Stimulated activated CD4-positive, alpha-beta T cell treated with anti-CD3 and anti-CD28 coated beads, Interleukin-15, amount 100 ng/mL, for 1 hour (primary cell): Measurements from ENCODE around the gene KCNAB1.
"Not testable (repeated sequence)": the region's sequence is repeated elsewhere in the genome, so short reads cannot be mapped to it uniquely, and the experiment has no call there.

ENCODE experiments used
- DNase-seq, 2 donors: peaks; one replicate each; pipeline ENCODE4 v3.0.0-alpha.2; 2020; ENCODE audit warnings: low read depth in 1 of 2, low spot score in 1 of 2

Gene KCNAB1

DNA sequence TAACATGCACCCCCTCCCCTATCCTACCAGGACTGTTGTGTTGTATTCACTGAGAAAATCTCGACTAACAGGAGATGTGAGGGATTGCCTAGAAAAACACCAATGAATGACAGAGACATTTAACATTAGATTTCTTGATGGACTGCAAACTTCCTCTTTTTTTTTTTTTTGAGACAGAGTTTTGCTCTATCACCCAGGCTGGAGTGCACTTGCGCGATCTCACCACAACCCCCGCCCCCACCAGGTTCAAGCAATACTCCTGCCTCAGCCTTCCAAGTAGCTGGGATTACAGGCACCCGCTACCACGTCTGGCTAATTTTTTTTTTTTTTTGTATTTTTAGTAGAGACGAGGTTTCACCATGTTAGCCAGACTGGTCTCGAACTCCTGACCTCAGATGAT is 17.0 kb downstream of the KCNAB1 start:
- not testable (repeated sequence) for DNase-seq

DNA sequence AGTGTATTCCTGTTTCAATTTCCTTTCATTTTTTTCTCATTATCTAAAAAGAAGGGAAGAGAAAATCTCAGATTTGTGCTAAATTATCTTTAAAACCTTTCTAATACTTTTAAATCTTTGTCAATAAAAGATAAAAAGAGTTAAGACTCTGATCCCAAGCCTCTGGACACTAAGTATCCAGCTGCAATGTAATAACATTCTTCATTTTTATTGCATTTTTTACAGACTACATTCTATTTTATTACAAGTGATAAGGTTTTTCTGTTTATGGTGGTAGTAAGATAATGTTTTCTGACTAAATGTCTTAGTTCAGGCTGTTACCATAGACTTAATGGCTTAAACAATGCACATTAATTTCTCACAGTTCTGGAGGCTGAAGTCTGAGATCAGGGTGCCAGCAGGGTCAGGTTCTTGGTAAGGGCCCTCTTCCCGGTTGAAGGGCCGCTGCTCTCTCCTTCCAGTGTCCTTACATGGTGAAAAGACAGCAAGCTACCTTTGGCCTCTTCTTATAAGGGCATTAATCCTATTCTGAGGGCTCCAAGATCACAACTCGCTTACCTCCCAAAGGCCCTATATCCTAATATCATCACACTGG is 19.7 kb downstream of the KCNAB1 start:
- DNase-seq, result no peak

DNA sequence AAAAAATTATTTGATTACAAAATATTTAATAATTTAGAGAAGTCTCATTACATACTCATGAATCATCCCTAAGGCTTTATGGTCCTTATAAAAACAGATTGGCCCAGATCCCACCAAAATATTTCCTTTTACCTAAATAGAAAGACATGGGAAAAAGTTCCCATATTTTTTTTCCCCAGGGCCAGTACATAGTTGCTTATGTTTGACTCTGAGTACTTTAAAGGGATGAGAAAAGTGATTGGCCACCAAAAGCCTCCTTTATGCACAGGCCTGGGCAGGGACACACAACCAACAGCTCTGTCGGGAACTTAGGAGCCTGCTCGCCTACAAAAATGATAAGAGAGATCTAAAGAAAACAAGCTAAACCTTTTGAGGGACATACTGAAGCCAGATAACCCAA is 22.3 kb downstream of the KCNAB1 start:
- no peak for DNase-seq

DNA sequence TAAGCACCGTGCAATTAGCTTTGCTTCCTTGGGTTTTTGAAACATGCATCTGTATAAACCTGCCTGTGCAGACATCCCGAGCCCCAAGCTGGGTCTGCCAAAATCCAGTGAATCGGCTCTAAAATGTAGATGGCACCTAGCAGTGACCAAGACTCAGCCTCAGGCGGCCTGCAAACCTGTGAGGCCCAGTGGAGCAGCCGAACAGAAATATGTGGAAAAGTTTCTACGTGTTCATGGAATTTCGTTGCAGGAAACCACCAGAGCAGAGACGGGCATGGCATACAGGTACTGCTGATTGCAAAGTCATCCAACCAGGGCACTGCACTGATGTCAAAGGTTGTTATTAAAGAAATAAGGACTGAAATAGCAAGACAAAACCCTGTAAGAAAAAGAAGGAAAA is 22.8 kb downstream of the KCNAB1 start:
- no peak for DNase-seq

DNA sequence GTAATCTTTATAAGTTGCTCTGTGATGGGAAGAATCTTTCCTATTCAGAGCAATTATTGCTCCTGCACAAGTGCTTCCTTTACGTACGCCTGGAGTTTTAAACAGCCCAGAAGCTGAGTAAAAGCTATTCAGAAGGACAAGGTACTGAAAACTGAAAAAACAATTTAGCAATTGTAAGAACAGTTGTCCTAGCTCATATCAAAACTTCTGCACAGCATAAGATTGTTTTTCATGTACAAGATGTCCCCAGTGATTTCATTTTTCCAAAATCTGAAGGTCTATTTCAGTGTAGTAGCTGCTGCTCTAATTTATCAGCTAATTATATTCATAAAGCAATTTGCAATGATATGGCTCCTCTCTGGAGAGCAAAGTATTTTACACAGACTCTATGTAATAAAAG is 23.7 kb downstream of the KCNAB1 start:
- DNase-seq, result no peak

DNA sequence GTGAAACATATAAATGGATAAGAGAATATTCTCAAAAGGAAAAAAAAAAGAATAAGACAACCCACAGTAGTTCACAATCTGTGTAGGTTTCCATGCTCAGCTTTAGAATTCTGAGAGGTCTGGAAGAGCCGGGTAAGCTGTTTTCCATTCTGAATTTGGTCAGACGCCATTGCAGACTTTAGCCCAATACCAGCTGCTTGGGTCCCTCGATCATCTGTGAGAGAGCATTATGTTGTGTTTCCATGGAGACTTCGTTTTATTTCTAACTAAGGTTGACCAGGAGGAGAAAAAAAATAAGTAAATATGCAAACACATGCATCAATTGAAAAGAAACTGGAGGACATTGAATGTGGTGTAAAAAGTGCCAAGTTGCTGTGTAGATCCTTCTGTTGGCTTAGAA is 25.5 kb downstream of the KCNAB1 start:
- no peak for DNase-seq

DNA sequence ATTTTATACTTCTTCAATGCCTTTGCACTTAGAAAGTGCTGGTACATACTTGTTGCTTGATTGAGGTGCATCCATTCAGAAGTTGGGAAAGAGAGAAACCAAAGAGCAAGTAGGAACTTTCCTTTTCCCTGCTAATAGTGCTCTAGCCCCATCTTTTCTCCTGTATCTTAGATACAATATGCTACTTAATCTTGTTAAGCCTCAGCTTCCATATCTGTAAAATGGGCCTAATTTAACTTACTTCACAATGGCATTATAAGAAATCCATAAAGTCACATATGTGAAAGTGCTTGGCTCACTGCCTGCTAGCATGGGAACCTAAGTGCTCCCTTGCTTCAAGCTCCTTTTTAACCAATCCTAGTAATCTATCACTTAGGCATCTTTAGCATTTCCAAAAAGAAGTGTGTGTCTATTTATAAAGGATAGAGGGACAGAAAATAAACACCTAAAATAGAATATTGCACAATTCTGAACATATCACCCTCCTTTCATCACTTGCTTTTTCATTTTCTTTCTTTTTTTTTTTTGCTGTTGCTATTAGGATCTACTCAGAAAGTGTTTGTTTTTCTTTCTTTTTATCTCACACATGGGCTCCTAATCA is 28.1 kb downstream of the KCNAB1 start:
- no peak for DNase-seq

DNA sequence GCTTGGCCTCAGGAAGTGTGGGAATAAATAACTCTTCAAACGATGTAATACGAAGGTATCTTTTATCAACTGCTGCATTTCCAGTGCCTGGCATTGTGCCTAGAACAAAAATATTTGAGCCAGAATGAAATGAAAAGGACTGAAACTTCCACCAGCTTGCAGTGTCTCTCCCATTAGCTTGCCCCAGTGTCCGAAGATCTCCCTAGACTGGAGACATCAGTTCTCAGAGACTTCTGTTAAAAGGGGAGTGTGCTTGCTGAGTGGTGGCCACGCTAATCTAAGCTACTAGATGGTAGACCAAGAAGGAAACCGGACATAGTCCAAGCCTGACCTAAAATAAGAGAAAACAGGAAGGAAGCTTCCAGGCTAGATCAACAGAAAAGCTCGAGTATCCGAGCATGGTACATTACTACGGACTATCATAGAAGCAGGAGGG is 28.6 kb downstream of the KCNAB1 start:
- DNase-seq, result no peak

DNA sequence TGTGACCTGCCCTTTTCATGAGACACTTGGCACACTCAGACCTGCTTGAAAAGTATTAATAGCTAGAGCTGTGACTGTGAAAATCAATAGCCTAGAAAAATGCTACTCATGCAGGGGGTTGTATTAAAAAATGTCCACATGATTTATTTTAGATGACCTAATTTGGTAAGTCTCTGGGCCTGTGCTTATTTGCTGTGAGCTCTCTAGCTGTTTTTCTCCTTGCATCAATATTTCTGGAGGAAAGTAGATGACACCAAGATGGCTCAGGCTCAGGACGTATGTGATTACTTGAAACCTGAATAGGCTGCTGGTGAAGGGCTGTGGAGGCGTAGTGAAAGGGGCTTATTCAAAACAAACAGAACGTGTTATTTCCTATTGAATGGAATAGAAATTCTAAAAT is 29.5 kb downstream of the KCNAB1 start:
- DNase-seq, result no peak

DNA sequence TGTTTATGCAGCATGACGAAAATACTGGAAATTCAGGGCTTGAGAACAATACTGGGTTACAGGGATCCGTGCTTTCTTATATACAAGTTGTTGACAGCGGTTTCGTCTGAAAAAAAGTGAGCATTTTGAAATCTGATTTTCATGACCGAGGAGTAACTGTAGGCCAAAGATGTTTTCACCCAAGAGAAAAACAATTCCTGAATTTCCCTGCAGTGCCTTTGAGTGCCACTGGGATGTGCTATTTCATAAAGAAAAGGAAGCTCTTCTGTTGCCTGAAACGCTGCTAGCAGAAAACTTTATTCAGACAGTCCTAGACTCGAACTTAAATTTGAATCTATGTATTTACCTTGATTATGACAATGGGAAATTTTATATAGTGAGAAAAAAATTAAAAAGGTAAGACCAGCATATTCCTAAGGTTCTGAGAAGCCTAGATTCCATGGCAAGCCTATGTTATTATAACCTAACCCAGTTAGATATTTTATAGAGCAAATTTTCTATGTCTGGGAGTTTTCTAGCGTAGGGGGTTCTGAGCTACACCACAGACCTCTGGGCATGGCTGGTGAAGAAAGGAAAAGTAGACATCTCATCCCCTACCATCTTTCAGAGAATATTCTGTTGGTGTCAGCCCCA is 30.2 kb downstream of the KCNAB1 start:
- no peak for DNase-seq

DNA sequence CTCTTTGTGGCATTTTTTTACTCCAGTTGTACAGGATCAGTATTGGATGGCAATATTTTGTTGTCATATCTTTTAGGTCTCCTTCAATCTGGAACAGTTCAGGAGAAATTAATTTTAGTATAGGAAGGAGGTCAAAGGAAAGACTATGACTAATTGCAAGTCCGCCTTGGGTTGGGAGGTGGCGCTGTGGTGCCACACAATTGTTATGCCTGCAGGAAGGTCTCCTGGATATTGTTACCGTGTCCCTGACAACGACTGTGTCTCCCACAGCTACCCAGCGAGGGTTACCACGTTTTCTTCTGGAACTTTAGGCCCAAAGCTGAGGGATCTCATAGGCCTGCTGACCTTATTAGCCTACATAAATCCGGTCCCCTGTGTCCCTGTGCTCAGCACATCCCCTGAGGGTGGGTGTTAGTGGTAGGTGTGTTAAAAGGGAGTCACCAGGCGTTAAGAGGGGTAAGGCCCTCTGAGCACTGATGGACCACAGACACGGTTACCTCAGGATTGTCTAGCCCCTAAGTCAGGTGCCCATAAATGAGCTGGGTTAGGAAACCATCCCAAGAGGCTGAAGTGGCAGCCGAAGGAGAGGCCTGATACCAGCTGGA is 31.5 kb downstream of the KCNAB1 start:
- DNase-seq, result peak; percentile 8 to 32

DNA sequence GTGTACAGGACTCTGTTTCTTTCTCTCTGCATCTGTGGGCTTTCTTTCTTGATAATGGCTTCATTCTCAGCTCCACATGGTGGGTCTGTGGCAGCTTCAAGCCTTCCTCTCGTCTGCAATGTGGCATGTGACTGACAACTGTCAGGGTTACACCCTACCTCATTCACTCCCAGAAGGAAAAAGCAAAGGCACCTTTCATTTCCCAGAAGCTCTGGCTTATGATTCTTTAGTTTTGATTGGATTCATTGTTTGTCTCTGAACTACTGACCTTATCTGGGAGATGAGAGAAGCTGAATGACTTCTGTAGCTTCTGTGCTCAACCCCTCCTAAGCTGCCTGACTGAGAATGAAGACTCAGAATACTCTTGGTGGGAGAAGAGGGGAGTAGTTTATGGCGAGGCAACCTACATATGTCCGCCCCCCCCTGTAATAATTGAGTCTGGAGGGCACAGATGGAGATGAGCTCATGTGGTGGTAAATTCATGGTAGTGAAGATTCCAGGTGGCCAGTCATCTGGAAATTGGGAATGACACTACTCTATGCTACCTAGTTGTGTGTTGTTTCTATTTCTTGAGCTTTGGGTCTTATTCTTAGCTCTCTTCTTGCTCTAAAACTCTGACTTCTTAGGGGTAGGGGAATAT is 38.4 kb downstream of the KCNAB1 start:
- DNase-seq, result no peak

DNA sequence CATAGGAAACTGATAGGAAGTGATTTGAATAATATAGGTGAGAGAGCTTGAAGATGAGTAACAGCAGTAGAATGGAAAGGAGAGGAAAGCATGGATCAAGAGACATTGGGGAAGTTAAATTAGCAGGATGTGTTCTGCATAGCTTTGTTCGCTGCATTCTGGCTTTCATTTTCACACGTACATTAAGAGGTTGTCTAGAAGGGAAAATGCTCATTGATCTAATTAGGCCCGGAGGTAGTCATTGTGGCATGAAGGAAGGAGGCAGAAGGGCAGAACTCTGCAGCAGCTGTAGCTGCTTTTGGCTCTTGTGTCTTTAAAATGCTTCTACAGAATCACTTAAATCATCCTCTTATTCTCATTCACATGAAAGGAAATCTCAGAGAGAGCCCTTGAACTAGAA is 40.3 kb downstream of the KCNAB1 start:
- DNase-seq, result no peak

DNA sequence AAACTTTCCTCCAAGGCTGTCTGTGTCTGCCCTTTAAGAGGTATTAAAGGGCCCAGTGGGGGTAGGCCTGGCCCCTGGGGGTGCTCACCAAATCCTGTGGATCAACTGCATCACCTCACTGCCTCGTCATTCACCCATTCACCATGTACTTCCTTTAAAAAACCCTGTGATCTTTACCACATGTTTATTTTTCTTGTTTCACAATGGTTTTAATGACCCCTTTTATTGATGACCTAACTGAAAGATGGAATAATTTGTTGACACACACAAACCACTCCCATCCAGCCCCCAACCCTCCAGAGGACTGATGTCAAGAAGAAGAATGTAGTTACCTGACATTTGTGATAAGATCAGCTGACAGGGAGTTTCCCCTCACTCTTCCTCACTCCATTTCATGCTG is 40.8 kb downstream of the KCNAB1 start:
- no peak for DNase-seq

DNA sequence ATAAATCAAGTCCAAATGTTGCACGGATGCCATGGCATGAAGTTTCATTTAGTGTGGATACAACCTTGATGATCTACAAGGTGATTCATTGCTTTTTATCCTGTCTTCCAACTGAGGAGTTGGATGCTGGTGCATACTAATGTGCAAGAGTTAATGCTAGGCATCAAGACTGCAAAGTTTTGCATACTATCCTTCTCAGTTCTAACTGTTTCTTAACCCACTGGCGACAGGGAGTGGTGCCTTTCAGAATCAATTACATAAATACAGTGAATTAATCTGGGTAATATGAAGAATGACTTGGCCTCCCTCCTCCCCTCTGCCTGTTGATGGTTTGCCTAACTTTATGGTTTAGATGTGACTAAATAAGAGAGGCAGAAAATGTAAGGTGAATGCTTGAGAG is 43.5 kb downstream of the KCNAB1 start:
- DNase-seq, result no peak

DNA sequence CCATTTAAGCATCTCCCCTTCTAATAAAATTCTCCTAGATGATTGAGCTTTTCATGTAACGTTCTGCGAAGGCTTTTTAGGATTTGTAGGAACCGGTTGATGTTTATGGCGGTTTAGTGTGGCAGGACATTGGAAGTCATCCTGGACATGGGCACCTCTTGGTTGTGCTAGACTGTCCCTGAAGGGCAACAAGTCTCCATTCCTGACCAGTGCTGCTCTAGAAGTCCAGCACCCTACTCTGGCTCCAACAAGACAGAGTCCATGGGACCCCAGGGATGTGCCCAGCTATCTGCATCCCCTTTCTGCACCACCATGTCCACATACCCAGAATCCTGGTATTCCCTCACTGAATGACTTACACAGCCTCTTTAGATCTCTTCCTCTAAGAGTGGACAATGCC is 46.4 kb downstream of the KCNAB1 start:
- no peak for DNase-seq

DNA sequence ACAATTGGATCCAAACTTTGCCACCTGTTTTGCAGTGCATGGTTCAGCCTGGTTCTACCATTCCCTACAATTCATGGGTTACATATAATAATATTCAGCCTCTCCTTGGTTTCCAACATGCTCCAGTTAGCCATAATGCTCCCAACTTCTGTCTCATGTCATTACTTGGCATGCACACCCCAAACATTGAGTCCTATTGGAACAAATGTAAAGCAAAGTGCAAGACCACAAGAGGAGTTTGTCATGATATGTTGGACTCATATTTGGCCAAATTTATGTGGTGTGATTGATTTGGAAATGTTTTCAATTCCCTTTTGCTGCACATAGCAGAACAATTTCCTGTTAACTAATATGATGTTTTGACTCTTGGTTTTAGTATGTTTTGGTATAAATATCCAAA is 50.2 kb downstream of the KCNAB1 start:
- no peak for DNase-seq

DNA sequence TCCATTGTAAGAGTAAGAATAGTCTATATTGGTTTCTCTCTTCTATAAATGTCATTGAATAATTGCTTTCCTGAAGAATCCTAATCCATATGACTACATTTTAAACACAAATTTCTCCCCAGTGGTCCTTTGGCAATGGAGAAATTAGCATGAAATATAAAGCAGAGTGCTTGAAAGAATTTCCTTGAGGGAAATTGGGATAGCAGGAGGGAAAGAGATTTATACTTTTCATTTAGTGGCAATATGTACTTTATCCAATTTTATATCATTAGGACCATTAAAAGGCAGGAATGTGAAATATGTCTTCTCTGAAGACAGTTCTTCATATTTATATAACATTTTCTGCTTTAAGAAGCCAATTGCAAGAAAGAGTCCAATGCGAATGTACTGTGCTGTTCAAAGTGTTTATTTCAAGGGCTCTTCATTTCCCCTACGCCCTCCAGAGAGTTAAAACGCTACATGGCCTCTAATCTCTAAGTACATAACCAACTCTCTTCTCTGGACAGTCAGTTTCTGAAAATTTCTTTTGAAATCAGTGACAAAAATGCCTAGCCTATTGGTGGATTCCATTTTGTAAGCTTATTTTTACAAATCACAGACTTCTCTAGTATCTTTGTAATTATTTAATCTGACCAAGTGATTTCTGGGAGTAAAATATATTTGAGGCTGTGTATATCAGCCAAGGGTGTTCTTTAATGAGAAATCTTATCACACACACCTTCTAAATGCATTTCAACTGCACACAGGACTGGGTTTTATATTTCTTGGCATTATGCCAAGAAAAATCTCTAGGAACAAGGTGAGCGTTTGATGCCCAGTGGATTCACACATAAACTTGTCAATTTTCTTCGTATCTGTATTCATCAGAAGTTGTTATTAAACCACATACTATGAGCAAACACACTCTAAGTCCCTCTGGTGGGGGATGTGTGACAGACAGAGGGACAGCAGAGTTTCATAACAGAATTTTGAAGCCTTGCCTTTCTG is 51.2 kb downstream of the KCNAB1 start:
- no peak for DNase-seq

DNA sequence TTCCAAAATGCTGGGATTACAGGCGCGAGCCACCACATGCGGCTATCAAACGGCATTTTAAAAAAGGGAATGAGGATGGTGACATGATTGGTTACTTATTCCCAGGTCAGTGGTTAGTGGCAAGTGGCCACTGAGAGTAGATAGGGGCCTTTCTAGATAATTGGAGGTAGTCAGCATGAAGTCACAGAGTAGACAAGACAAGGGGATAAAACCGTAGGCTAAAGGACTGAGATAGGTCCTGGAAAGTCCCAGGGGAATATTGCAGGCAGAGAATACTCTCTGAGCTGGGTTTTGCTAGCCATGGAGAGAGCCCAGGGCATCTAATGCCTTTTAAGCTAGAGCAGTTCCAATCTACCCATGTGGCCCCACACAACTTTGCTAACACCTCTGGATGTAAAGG is 52.2 kb downstream of the KCNAB1 start:
- DNase-seq, result no peak

DNA sequence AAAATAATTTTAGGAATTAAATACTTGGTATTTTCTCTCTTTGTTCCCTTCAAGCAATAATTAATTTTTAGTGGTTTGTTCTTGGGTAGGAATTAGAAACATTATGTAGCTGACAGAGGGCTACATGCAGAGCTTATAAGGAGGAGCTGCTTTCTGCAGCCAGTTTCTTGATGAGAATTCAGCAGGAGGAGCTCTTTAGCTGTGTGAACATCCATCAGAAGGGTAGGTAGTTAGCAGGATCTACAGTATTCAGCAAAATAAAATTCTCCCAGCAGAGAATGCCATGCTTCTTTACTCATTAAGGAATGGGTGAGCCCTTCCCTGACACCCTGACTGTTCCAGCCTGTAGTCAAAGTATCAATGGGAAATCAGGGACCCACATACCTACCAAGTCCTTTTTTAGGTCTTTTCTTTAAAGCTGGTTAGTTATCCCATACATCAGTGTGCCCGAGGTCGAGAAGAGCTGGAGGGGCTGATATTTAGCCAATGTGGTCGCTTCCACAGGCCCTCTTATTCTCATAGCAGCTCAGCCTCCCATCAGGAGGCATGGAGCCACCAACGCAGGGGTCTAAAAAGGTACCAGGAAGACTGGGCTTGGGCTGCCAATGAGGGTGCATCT is 54.0 kb downstream of the KCNAB1 start:
- no peak for DNase-seq
